EL (cell line): ENCODE measurements around the gene SAMD9L.
"Not testable (repeated sequence)": the region's sequence is repeated elsewhere in the genome, so short reads cannot be mapped to it uniquely, and the experiment has no call there.

Source experiments
- DNase-seq: peaks from one replicate; pipeline ENCODE4 v3.0.0-alpha.2; 2016

SAMD9L gene

DNA sequence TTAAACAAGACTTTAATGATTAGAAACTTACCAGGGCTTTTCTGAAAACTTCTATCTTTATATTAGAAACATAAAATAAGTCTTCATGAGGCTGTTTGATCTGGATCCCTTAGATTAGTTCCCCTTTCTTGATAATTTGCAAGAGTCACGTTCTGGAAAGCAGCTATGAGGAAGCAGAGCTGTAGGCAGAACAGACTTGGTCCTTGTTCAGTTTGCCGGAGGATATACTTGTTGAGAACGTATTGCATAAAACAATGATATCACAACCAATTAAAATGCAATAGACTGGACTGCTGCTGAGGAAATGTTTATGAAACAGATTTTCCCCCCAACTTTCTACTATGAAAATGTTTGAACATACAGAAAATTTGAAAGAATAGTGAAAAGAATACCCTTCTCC, 2.8 kb downstream of the SAMD9L start:
- no peak for DNase-seq

DNA sequence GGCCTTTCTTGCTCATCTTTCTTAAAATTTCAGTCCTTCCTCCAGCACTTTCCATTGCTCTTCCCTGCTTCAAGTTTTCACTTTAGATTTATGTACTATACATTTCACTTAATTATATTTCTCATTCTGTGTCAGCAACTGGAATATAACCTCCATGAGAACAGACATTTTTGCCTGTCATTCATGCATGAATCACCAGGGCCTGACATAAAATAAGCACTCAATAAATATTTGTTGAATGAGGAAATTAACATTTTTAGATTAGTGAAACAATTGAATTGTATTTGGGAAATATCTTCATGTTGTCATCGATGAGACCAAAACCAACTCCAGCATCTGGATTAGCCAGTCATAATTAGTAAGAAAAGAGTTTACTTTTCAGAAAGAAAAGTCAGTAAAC, 6.1 kb downstream of the SAMD9L start:
- peak; percentile 37 for DNase-seq

DNA sequence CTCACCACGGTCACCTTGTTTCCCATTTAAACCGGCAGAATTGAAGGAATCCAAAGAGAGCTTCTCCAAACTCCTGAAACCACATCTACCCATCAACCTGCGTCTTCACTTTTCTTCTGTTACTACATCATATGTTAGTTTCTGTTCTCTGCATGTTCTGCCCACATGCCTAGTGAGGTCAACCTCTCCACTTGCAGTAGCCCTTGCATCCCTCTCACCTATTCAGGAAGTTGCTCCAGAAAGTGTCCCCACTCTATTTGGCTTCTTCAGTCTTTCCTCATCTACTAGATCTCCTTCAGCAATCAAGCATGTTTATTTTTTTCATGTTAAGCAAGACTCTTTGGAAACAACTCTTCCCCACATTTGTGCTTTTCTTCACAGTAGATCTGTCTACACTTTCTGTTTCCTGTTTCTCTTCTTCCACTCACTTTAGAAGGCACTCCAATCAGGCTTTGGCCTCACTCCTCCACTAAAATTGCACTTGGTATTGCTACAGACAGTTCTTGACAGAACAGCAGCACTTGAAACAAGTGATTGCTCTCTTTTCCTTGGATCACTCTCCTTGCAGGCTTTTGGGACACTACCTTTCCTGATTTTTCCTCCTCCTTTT, 7.5 kb downstream of the SAMD9L start:
- DNase-seq: no peak

DNA sequence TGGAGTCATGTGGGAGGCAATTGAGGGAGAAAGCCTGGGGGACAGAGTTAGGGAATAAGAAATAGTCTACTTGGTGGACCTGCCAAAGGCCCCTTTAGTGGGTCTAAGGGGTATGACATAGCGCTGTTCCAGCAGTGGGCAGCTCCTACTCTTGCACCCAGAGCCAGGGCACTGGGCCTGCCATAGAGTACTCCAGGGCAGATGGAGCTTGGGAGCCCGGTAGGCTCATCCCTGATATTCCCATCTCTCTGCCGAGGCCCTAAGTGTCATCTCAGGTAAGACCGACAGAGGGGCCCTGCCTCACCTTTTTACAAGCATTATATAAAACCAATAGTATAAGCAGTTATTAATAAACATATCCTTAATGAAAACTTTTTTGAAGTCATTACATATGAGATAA, 9.6 kb downstream of the SAMD9L start:
- no peak for DNase-seq

DNA sequence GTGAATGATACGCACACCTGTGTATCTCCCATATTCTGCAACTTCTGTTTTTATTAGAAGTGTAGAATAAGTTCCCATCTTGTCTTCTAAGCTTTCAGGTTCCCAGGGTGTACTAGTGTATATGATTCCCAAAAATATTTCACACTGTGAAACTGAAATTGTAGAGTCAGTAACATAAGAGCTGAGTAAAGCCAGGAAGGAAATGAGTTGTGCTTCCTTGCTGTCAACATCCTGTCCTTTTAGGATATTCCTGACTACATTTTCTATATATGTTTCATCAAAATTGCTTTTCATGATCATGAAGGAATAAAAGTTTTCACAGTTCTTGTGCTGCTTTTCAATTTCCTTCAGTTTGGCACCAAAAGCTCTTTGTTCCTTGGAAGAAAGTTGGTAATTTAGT, 15.2 kb downstream of the SAMD9L start:
- DNase-seq: no peak

DNA sequence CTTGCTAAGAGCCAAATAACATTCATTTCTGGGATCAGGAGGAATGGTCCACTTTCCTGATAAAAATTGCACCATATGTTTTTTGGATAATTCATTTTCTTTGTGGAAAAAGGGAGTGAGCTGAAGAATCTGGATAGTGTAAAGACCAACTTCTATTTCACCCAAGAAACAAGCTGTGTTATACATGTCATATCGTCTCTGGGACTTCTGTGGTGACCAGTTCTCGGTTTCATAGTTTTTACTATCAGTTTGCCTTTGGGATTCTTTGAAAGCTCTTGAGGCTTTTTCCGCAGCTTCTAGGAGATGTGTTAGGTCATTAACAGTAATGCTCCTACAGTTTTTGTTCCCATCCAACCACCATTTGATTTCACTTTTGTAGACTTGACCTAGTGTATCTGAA, 16.0 kb downstream of the SAMD9L start:
- DNase-seq: no peak

DNA sequence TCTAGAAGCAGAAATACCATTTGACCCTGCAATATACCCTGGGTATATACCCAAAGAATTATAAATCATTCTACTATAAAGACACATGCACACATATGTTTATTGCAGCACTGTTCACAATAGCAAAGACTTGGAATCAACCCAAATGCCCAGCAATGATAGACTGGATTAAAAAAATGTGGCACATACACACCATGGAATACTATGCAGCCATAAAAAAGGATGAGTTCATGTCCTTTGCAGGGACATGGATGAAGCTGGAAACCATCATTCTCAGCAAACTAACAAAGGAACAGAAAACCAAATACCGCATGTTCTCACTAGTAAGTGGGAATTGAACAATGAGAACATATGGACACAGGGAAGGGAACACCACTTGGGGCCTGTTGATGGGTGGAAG, 21.2 kb downstream of the SAMD9L start:
- not testable (repeated sequence) for DNase-seq

DNA sequence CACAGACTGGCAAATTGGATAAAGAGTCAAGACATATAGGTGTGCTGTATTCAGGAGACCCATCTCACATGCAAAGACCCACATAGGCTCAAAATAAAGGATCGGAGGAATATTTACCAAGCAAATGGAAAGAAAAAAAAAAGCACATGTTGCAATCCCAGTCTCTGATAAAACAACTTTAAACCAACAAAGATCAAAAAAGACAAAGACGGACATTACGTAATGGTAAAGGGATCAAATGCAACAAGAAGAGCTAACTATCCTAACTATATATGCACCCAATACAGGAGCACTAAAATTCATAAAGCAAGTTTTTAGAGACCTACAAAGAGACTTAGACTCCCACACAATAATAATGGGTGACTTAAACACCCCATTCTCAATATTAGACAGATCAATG, 24.7 kb downstream of the SAMD9L start:
- DNase-seq: not testable (repeated sequence)

DNA sequence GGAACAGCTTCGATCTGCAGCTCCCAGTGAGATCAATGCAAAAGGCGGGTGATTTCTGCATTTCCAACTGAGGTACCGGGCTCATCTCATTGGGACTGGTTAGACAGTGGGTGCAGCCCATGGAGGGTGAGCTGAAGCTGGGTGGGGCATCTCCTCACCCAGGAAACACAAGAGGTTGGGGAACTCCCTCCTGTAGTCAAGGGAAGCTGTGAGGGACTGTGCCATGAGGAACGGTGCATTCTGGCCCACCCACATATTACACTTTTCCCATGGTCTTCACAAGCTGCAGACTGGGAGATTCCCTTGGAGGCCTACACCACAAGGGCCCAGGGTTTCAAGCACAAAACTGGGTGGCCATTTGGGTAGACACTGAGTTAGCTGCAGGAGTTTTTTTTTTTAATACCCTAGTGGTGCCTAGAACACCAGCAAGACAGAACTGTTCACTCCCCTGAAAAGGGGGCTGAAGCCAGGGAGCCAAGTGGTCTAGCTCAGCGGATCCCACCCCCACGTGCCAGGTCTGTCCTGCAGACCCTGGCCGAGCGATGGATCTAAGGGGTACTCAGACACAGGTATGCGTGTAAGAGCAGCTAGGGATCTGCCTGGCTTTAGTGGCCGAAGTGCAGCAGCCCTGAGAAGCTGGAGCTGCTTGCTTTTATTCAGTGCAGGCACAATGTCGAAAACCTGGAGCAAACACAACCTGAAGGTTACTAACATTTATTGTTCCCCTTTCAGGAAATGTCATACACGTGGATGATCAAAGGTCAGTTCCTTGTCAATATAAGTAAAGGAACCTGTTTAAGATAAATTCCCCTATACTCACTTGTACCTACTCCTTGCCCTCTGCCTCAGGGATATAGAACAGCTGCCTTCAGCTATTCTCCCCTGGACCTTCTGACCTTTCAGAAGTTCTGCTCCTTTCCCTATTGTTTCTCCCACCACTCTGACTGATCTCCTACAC, 27.3 kb downstream of the SAMD9L start:
- DNase-seq: no peak

DNA sequence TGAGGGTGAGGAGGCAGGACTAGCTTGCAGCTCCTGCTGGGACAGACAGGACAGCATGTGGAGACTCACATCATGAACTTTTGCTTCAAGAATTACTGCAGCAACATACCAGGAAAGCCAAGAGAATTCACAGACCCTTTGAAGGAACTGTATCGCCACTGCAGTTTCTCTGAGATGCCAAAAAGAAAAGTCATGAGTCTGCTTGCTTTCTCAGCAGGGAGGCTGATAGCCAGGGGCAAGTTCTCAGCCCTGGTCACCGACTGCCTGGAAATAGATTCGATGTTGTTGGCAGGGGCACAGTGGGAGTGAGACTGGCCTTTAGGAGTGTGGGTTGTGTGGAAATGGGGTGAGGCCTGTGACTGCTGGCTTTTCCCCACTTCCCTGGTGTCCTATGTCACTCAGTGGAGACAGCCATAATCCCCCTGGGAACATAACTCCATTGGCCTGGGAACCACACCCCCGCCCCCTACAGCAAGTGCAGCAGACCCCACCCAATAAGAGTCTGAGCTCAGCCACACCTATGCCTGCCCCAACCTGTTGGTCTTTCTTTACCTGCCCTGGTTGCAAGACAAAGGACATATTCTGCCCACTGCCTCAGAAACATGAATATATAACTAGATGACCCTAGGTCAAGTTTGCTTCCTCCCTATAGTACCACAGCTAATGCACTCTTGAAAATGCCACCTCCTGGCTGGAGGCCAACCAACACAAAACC, 28.8 kb downstream of the SAMD9L start:
- peak; percentile 78 for DNase-seq

DNA sequence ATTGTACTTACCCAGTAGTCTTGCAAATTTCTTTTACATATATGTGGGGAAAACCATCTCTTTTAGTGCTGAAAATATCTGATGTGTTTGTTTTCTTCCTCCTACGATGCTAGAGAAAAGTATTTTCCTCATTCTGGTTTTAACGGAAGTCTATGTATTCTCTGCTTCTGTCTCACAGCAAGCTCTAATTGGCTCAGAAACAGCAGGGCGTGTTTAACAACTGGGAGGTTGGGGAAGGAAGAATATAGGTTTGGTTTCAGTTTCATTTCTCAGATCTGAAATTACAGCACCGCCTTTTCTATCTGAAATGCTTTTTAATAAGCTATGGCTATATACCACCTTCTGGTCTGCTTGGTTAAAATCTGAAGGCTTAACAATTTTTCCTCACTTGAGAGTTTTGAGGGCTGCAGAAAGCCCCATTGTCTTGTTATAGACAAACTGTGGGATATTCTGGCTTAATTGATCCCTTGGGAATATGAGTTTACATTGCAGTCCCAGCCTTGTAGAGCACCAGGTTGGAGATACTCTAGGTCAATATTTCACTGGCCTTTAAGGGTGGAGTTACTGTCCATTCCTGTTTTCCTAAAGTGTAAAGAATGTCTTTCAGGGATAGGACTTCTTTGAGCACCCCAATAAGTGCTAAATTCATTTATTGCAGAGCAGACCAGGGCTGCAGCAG, 30.2 kb downstream of the SAMD9L start, which contains the start of gene SAMD9:
Gene SAMD9, minus strand, starts transcription at position 128 of the 679 bp plus-strand sequence. CDS start 11,882 bp downstream, outside the sequence.
- peak; percentile 91 for DNase-seq

DNA sequence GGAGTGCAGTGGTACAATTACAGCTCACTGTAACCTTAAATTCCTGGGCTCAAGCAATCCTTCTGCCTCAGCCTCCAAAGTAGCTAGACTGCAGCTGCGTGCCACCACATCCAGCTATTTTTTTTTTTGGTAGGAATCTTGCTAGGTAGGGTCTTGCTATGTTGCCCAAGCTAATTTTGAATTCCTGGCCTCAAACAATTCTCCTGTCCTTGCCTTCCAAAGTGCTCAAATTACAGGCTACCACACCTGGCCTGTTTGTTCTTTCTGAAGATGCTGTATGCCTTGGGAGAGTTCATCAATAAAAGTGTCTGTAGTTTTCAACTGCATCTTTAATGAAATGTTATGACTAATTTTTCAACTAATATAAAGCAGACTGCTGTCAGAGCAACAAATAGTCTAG, 30.9 kb downstream of the SAMD9L start:
- DNase-seq: peak; percentile 14

DNA sequence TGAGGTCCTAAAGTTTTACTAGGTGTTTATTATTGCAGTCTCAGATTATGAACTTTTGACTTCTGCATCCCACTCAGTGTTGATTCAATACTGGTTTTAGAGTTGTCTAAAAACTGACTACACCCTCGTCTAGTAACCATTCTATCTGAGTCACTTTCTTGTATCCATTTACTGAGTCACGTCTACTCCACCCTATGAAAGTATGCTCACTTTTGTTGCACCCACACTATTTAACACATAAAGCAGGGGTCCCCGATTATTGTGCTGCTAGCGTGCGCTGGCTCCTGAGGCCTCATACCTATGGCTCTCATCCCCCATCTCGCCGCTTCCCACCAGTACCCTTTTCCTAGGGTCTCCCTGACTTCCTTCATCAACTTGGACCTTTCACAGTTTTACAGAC, 32.4 kb downstream of the SAMD9L start:
- DNase-seq: peak; percentile 74

DNA sequence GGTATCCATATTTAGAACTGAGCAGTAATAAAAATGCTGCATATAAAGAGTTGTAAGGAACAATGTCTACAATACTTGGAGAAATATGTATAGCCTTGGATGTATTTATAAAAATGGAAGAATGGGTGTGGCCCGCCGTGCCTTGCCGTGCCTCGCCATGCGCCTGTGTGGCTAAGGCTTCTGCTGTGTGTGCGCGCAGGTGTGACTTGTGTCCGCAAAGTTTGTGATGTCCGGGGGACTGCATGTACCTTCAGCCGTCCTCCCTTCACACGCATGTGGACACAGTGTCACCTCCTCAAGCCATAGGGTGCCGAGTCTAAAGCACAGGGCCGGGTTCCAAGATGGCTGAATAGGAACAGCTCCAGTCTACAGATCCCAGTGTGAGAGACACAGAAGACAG, 40.2 kb downstream of the SAMD9L start:
- DNase-seq: no peak

DNA sequence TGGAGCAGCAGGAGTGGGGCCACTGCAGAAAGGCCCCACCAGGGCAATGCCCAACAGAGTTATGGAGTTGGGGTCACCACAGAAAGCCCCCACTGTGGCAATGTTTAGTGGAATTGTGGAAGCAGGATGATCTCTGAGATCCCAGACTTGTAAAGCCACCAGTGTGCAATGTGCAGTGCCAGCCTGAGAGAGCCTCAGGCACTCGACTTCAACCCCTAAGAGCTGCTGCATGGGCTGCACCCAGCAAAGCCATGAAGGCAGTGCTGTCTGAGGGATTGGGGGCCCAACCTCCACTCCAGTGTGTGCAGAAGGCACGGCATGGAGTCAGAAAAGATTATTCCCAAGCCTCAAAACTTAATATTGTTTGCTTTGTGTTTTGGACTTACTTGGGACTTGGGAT, 50.8 kb downstream of the SAMD9L start:
- DNase-seq: peak; percentile 7

DNA sequence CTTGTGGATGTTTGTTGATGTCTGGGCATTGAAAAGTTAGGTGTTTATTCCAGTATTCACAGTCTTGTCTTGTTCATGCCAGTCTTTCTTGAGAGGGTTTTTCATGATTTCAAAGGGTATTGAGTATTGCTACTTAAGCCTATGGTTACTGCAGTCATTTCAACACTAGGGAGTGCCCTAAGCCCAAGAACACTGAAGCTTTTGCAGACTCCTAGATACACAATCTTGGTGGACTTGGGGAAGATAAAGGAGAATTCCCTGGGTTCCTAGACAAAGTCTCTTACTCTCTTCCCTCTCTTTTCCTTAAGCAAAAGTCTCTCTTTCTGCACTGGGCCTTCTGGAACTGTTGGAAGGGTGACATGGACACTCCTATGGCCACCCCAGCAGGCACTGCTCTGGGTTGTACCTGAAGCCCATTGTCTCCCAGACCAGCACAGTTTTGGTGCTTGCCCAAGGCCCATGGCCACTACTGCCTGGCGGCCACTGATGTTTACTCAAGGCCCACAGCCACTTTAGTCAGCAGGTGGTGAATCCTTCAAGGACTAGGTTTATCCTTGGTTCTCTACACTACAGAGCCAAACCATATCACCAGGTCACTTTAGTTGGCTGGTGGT, 55.3 kb downstream of the SAMD9L start:
- DNase-seq: peak; percentile 49
